Bronchus fibroblast of lung (primary cell): ENCODE results near the gene MAFF. TPM values are rescaled to one million over a fixed set of nuclear protein-coding genes. Genes with fewer than 3 reads are reported as not detected.

Experiments used
- total RNA-seq: library from RNA; depleted of rRNA; stranded (reverse); fragments of >200 nt; gene quantifications from 2 replicates; pipeline ENCODE4 v1.2.3, GENCODE V29; 2015

Gene MAFF
- 15.0 and 16.1 TPM in 2 replicates for total RNA-seq

DNA sequence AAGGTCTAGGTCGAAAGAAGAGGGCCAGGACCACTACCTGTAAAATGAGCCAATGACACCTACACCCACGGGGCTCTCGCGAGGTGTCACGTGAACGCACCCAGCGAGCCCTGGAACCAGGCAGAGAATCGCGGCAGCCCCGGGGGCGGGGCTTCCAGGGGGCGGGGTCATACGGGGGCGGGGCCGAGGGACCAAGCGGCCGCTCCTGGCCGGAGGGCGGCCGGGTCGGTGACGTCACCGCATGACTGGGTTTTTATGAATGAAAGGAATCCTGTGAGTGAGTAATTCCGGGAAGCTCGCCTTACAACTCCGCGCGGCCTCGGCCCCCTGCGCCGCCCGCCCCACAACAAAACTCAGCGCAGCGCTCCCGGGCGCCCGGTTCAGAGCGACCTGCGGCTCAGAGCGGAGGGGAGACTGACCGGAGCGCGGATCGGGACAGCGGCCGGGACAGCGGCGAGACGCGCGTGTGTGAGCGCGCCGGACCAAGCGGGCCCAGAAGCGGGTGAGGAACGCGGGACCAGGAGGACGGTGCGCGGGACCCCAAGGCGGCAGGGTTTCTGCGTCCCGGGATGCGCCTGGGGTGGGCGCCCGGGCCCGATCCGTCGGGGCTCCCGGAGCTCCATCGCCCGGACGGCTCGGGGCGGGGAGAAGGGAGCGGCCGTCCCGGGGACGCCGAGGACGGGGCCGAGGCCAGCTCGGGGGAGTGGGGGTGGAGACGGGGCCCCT lies at the start of gene MAFF:
MAFF (plus strand) TSS at position 284 of the 726 bp plus-strand sequence. CDS start 11,860 bp downstream, outside the sequence.

DNA sequence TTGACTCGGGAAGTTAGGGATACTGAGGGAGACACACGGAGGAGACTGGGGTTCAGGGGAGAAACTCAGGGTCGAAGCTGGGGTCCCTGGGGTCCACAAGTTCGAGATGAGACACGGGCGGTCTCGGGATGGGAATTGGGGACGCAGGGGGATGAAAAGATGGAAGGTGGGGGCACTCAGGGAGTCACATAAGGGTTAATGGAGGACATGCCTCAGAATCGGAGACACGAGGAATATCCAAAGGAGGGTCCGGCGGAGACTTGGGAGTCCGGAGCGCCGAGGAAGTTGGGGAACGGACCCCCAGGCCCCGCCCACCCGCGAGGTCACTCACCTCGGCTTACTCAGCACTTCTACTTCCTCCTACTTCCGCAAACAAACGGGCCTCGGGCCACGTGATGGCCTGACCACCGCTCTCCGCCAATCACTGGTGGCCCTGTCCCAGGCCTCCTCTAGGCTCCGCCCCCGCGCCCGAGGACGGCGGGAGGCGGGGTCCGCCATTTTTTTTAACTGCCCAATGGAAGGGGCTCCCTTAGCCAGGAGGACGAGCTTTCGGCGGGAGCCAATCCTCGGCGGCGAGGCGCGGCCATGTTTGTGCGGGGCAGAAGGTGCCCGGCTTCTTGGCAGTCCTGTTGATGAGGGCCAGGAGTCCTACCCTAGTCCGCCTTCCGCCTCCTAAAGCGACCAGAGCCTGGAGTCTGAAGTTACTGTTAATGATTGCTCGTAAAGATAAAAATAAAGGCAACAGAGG lies 20.2 kb upstream of the MAFF start, which contains the start of gene PLA2G6:
PLA2G6 (minus strand) TSS at position 378 of the 748 bp plus-strand sequence. CDS start 12,404 bp downstream, outside the sequence.

Other genes with a start within 250 kb of the MAFF start
- 0.45 and 0.84 TPM in 2 replicates for gene C22orf23, start 248.4 kb upstream of the MAFF start, total RNA-seq
- 76.4 and 96.2 TPM in 2 replicates for gene POLR2F, start 248.3 kb upstream of the MAFF start, total RNA-seq
- not detected in 2 replicates for gene SOX10, start 217.4 kb upstream of the MAFF start, total RNA-seq
- gene PICK1, start 144.6 kb upstream of the MAFF start, total RNA-seq, result 15.3 and 17.4 TPM in 2 replicates
- gene SLC16A8, start 117.8 kb upstream of the MAFF start, total RNA-seq, result 0.17 TPM in 1 of 2 replicates, not detected in the other
- gene BAIAP2L2, start 91.3 kb upstream of the MAFF start, total RNA-seq, result 0.17 and 0.59 TPM in 2 replicates
- 2.9 and 4.9 TPM in 2 replicates for gene PLA2G6, start 20.2 kb upstream of the MAFF start, total RNA-seq
- gene TMEM184B, start 71.0 kb downstream of the MAFF start, total RNA-seq, result 68.5 and 74.1 TPM in 2 replicates
- gene CSNK1E, start 115.4 kb downstream of the MAFF start, total RNA-seq, result 130 and 132 TPM in 2 replicates